WTC11 (cell line): Measurements from ENCODE around the gene VIM. TPM values are rescaled to one million over a fixed set of nuclear protein-coding genes. Genes with fewer than 3 reads are reported as not detected.

ENCODE experiments used
- AFF4 ChIP-seq: sonication (generic); formaldehyde crosslinking; IDR thresholded peaks from 2 replicates; pipeline ENCODE4 v1.8.1; 2023; ENCODE audit warnings: mild to moderate bottlenecking, missing genetic modification reagents, borderline replicate concordance
- ATF3 ChIP-seq: sonication (generic); formaldehyde crosslinking; conservative IDR thresholded peaks from 2 replicates; pipeline ENCODE4 v1.8.1; 2022; ENCODE audit warnings: mild to moderate bottlenecking, missing genetic modification reagents
- ATF6 ChIP-seq: sonication (generic); formaldehyde crosslinking; IDR thresholded peaks from 2 replicates; pipeline ENCODE4 v1.8.1; 2023; ENCODE audit warnings: mild to moderate bottlenecking, missing genetic modification reagents
- CREB1 ChIP-seq: sonication (generic); formaldehyde crosslinking; IDR thresholded peaks from 2 replicates; pipeline ENCODE4 v1.8.0; 2023; ENCODE audit warnings: mild to moderate bottlenecking, missing genetic modification reagents
- E2F1 ChIP-seq: sonication (generic); formaldehyde crosslinking; IDR thresholded peaks from 2 replicates; pipeline ENCODE4 v1.8.0; 2022; ENCODE audit warnings: mild to moderate bottlenecking, missing genetic modification reagents
- ELF4 ChIP-seq: sonication (generic); formaldehyde crosslinking; IDR thresholded peaks from 2 replicates; pipeline ENCODE4 v1.8.1; 2022; ENCODE audit warnings: low read depth, mild to moderate bottlenecking, moderate library complexity, missing genetic modification reagents
- GABPB1 ChIP-seq: sonication (generic); formaldehyde crosslinking; IDR thresholded peaks from 2 replicates; pipeline ENCODE4 v1.8.1; 2023; ENCODE audit warnings: mild to moderate bottlenecking, missing genetic modification reagents
- KAT7 ChIP-seq: sonication (generic); formaldehyde crosslinking; IDR thresholded peaks from 2 replicates; pipeline ENCODE4 v1.8.1; 2023; ENCODE audit warnings: missing genetic modification reagents, mild to moderate bottlenecking, borderline replicate concordance
- PRDM15 ChIP-seq: sonication (generic); formaldehyde crosslinking; IDR thresholded peaks from 2 replicates; pipeline ENCODE4 v1.8.0; 2022; ENCODE audit warnings: missing genetic modification reagents
- SMAD3 ChIP-seq: sonication (generic); formaldehyde crosslinking; IDR thresholded peaks from 2 replicates; pipeline ENCODE4 v1.8.0; 2022; ENCODE audit warnings: missing genetic modification reagents, mild to moderate bottlenecking, borderline replicate concordance
- SMAD4 ChIP-seq: sonication (generic); formaldehyde crosslinking; IDR thresholded peaks from 2 replicates; pipeline ENCODE4 v1.8.0; 2022; ENCODE audit warnings: mild to moderate bottlenecking, missing genetic modification reagents
- STAT6 ChIP-seq: sonication (generic); formaldehyde crosslinking; conservative IDR thresholded peaks from 2 replicates; pipeline ENCODE4 v1.8.1; 2023; ENCODE audit warnings: mild to moderate bottlenecking, low read depth, missing genetic modification reagents, moderate library complexity
- TCF7 ChIP-seq: sonication (generic); formaldehyde crosslinking; IDR thresholded peaks from 2 replicates; pipeline ENCODE4 v1.8.0; 2022; ENCODE audit warnings: mild to moderate bottlenecking, low read depth, missing genetic modification reagents, moderate library complexity
- TEAD1 ChIP-seq: sonication (generic); formaldehyde crosslinking; IDR thresholded peaks from 2 replicates; pipeline ENCODE4 v1.8.0; 2022; ENCODE audit warnings: mild to moderate bottlenecking, missing genetic modification reagents
- USF2 ChIP-seq: sonication (generic); formaldehyde crosslinking; IDR thresholded peaks from 2 replicates; pipeline ENCODE4 v1.8.1; 2023; ENCODE audit warnings: mild to moderate bottlenecking, missing genetic modification reagents, moderate library complexity
- ZMAT4 ChIP-seq: fragments of 250-450 bp; sonication (Bioruptor Pico); IDR thresholded peaks from 2 replicates; pipeline ENCODE4 v1.9.0; 2021; ENCODE audit warnings: mild to moderate bottlenecking
- ZNF121 ChIP-seq: sonication (generic); formaldehyde crosslinking; IDR thresholded peaks from 2 replicates; pipeline ENCODE4 v1.8.0; 2023; ENCODE audit warnings: missing genetic modification reagents
- ZNF512 ChIP-seq: sonication (generic); formaldehyde crosslinking; IDR thresholded peaks from 2 replicates; pipeline ENCODE4 v1.8.1; 2022; ENCODE audit warnings: missing genetic modification reagents, borderline replicate concordance
- total RNA-seq: library from RNA; stranded (reverse); gene quantifications from 3 replicates; pipeline ENCODE4 v1.2.3, GENCODE V29; 2021

Gene VIM
- total RNA-seq, 1 experiment from 2014 or later, result 74.1 TPM

- no peak for TF ChIP-seq ZNF512 (CRISPR knock-in tag)
- no peak for TF ChIP-seq TEAD1 (CRISPR knock-in tag)
- TF ChIP-seq USF2 (CRISPR knock-in tag), result no peak
- TF ChIP-seq PRDM15 (CRISPR knock-in tag), result no peak
- no peak for TF ChIP-seq GABPB1 (CRISPR knock-in tag)
- TF ChIP-seq KAT7 (CRISPR knock-in tag), result no peak
- no peak for TF ChIP-seq E2F1
- no peak for TF ChIP-seq CREB1
- no peak for TF ChIP-seq ELF4
- peak; percentile 90 for TF ChIP-seq ATF3 (CRISPR knock-in tag)
- no peak for TF ChIP-seq AFF4 (CRISPR knock-in tag)
- TF ChIP-seq ZNF121 (CRISPR knock-in tag), result no peak
- no peak for TF ChIP-seq ATF6 (CRISPR knock-in tag)
- TF ChIP-seq SMAD4 (CRISPR knock-in tag), result no peak
- TF ChIP-seq TCF7, result no peak
- no peak for TF ChIP-seq SMAD3 (CRISPR knock-in tag)
- TF ChIP-seq STAT6 (CRISPR knock-in tag), result no peak
- TF ChIP-seq ZMAT4, result no peak
These were observed at the start of gene VIM (continued) for GRCh38 chr10:17228091-17229015.
